WERI-Rb-1 (cell line): ENCODE results near the gene KIRREL2.
"Not testable (repeated sequence)": the region's sequence is repeated elsewhere in the genome, so short reads cannot be mapped to it uniquely, and the experiment has no call there.

ENCODE experiments used
- DNase-seq: peaks from one replicate; pipeline ENCODE4 v3.0.0-alpha.2; 2020
- H3K27ac ChIP-seq: fragments of 250-450 bp; sonication (Bioruptor Pico); 2 replicates; pipeline ENCODE4 v1.5.1; 2020; ENCODE audit warnings: mild to moderate bottlenecking, moderate library complexity
- H3K27me3 ChIP-seq: fragments of 250-450 bp; sonication (Bioruptor Pico); 2 replicates; pipeline ENCODE4 v1.5.1; 2021; ENCODE audit warnings: mild to moderate bottlenecking, low read depth, moderate library complexity; ENCODE audit not compliant: insufficient read depth, severe bottlenecking
- H3K36me3 ChIP-seq: fragments of 250-450 bp; sonication (Bioruptor Pico); 2 replicates; pipeline ENCODE4 v1.5.1; 2020; ENCODE audit warnings: mild to moderate bottlenecking, moderate library complexity
- H3K4me3 ChIP-seq: 2 replicates; pipeline ENCODE4 v1.5.1; 2011; ENCODE audit warnings: low read depth, mild to moderate bottlenecking, control low read depth, low read length
- H3K9me3 ChIP-seq: fragments of 250-450 bp; sonication (Bioruptor Pico); 2 replicates; pipeline ENCODE4 v1.5.1; 2021; ENCODE audit warnings: mild to moderate bottlenecking, moderate library complexity; ENCODE audit not compliant: severe bottlenecking
- CTCF ChIP-seq: IDR thresholded peaks from 2 replicates; pipeline ENCODE4 v1.5.1; 2011; ENCODE audit warnings: low read depth, mild to moderate bottlenecking, control low read depth, inconsistent platforms, low read length

KIRREL2 gene

DNA sequence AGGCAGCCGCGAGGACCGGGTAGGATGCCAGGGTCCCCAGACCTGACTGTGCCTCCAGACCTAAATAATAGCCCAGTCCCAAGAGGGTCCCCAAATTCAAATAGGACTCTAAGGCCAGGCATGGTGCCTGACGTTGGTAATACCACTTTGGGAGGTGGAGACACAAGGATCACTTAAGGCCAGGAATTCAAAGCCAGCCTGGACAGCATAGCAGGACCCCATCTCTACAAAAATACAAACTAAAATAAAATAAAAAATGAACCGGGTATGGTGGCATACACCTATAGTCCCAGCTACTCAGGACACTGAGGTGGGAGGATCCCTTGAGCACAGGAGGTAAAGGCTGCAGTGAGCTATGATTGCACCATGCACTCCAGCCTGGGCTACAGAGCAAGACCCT is 6.3 kb downstream of the KIRREL2 start:
- peaks cover 85% of the 10 kb centered on the region for H3K36me3 ChIP-seq
- no peak overlapping the region for H3K27ac ChIP-seq
- TF ChIP-seq CTCF = no peak
- no peaks in the 10 kb centered on the region for H3K27me3 ChIP-seq
- H3K9me3 ChIP-seq = no peaks in the 10 kb centered on the region
- H3K4me3 ChIP-seq = no peak overlapping the region
- DNase-seq = no peak

GRCh38 chr19:35868172-35868822 is 11.6 kb downstream of the KIRREL2 start, which contains the start of gene APLP1:
TSS of gene APLP1 (plus strand) at chr19:35868574. CDS start at chr19:35868637, 63 bp downstream.
- H3K27me3 ChIP-seq = no peaks in the 10 kb centered on the region
- H3K9me3 ChIP-seq = no peaks in the 10 kb centered on the region
- peak within 1 kb of the TSS; percentile 63 for H3K4me3 ChIP-seq
- peak; percentile 93 for DNase-seq
- no peak for TF ChIP-seq CTCF
- peak within 1 kb of the TSS; percentile 87 for H3K27ac ChIP-seq
- peaks cover 50% of the 10 kb centered on the region for H3K36me3 ChIP-seq

DNA sequence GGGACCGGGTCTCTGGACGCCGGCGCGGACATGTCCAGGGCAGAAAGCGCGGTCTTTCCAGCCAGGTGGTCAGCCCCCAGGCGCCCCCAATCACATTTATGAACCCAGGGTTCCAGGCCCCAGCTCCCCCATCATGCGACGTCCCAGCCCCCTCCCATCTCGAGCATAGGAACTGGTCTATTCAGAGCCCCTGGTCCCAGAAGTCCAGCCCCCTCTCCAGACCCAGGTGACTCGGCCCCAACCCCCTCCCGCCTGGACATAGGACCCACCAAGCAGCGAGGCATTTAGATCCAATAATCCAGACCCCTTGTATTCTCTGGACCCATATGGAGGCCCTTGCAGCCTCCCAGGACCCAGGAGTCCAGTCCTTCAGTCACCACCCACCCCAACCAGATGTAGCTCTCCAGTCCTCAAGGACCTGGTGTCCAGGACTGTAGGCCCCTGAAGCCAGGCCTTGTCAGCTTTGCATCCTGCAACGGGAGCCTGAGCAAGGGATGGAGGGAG is 12.2 kb downstream of the KIRREL2 start:
- Histone ChIP-seq H3K27me3 (no peaks in the 10 kb centered on the region), H3K36me3 (peaks cover 50% of the 10 kb centered on the region), H3K9me3 (no peaks in the 10 kb centered on the region), H3K27ac (peak overlapping the region; percentile 87), H3K4me3 (peak overlapping the region; percentile 63)
- no peak for TF ChIP-seq CTCF
- no peak for DNase-seq

DNA sequence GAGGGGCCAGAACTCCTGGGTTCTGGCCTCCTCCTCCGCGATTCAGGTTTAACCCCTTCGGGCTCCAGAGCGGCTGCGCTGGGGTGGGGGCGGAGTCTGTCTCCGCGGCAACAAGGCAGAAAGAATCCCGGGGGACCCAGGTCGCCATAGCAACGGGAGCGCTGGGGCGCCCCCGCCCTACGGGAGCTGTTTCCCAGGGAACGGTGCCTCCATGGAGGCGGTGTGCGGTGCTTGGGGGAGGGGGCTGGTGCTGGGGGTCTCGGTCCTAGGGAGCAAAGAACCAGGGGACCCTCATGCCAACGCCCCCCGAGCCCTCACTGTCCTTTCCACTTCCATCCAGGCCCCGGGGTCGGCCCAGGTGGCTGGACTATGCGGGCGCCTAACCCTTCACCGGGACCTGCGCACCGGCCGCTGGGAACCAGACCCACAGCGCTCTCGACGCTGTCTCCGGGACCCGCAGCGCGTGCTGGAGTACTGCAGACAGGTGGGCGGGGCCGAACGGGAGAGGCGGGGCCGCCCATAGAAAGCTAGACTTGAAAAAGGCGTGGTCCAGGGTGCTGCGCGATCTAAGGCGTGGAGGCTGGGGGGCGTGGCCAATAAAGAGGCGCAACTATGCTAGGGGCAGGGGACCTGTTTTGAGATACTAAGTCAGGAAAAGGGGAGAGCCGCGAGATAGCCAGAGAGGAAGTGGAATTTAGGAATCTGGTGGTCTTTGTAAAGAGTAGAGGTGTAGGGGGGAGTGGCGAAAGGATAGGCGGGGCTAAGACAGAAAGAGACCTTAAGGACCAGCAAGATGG is 12.8 kb downstream of the KIRREL2 start:
- Histone ChIP-seq H3K27me3 (no peaks in the 10 kb centered on the region), H3K27ac (peak overlapping the region; percentile 87), H3K36me3 (peaks cover 50% of the 10 kb centered on the region), H3K9me3 (no peaks in the 10 kb centered on the region), H3K4me3 (peak overlapping the region; percentile 63)
- TF ChIP-seq CTCF = no peak
- DNase-seq = peak; percentile 96

GRCh38 chr19:35870124-35870736 is 13.5 kb downstream of the KIRREL2 start:
- H3K27ac ChIP-seq = not testable (repeated sequence)
- peak; percentile 81 for DNase-seq
- H3K4me3 ChIP-seq = peak overlapping the region; percentile 63

GRCh38 chr19:35870798-35871197 is 14.1 kb downstream of the KIRREL2 start:
- H3K27me3 ChIP-seq = no peaks in the 10 kb centered on the region
- H3K4me3 ChIP-seq = no peak overlapping the region

More at GRCh38 chr19:35870124-35870736, 13.5 kb downstream of the KIRREL2 start:
- H3K9me3 ChIP-seq, H3K27me3 ChIP-seq: not testable (repeated sequence)
- H3K36me3 ChIP-seq = peaks cover 51% of the 10 kb centered on the region

More at GRCh38 chr19:35870798-35871197, 14.1 kb downstream of the KIRREL2 start:
- Histone ChIP-seq H3K36me3 (peaks cover 48% of the 10 kb centered on the region), H3K27ac (no peak overlapping the region), H3K9me3 (no peaks in the 10 kb centered on the region)
- no peak for TF ChIP-seq CTCF
- DNase-seq = no peak
